ENCODE measurements around the gene SNX32. TPM values are rescaled to one million over a fixed set of nuclear protein-coding genes. Genes with fewer than 3 reads are reported as not detected.
"Not testable (repeated sequence)": the region's sequence is repeated elsewhere in the genome, so short reads cannot be mapped to it uniquely, and the experiment has no call there.

The SNX32 gene
- total RNA-seq, 4 donors from 2014 or later: 0.33 to 0.78 (median 0.41) TPM

DNA sequence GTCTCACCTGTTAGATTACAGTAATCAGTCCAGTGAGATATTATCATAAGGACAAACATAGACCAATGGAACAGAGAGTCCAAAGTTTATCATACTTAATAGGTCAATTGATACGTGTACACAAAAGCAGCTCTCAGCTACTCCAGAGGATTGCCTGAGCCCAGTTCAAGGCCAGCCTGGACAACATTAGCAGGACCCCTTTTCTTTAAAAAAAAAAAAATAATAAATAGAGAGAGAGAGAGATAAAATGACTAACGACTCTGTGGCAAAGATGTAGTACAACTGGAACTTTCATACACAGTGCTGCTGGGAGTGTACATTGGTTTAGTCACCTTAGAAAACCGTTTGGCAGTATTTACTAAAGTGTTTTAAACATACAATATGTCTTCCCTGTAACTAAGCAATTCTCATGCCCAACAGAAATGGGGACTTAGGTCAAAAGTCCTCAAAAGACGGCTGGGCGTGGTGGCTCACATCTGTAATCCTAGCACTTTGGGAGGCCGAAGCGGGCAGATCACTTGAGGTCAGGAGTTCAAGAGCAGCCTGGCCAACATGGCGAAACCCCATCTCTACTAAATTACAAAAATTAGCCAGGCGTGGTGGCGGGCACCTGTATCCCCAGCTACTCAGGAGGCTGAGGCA, 10.6 kb downstream of the SNX32 start:
- DNase-seq (ENCODE audit: extremely low spot score): no peak
- H3K9me3 ChIP-seq: no peaks in the 10 kb centered on the region
- no peaks in the 10 kb centered on the region for H3K36me3 ChIP-seq
- no peak overlapping the region for H3K27ac ChIP-seq (replicated peaks in 1 of 4)
- intact Hi-C loops (cut with DNase I): no loop called here
- TF ChIP-seq POLR2A (IDR thresholded peaks at IDR 0.05; ENCODE audit: low read depth): no peak
- H3K4me3 ChIP-seq: no peak overlapping the region
- H3K4me1 ChIP-seq: no peaks in the 10 kb centered on the region
- H3K27me3 ChIP-seq: no peaks in the 10 kb centered on the region
- 91% methylated on average over 10 of the region's 10 CpGs for WGBS

- H3K4me3 ChIP-seq: no peak overlapping the region
- intact Hi-C loops (cut with DNase I): no loop called here
- H3K27me3 ChIP-seq: no peaks in the 10 kb centered on the region
- H3K9me3 ChIP-seq: peaks cover 0 to 9% (median 3%) of the 10 kb centered on the region in 4 donors
- TF ChIP-seq POLR2AphosphoS5 (IDR thresholded peaks at IDR 0.05) (no peak), POLR2A (IDR thresholded peaks at IDR 0.05; ENCODE audit: low read depth) (no peak), EP300 (IDR thresholded peaks at IDR 0.05) (no peak)
- TF ChIP-seq, protein P1, sequence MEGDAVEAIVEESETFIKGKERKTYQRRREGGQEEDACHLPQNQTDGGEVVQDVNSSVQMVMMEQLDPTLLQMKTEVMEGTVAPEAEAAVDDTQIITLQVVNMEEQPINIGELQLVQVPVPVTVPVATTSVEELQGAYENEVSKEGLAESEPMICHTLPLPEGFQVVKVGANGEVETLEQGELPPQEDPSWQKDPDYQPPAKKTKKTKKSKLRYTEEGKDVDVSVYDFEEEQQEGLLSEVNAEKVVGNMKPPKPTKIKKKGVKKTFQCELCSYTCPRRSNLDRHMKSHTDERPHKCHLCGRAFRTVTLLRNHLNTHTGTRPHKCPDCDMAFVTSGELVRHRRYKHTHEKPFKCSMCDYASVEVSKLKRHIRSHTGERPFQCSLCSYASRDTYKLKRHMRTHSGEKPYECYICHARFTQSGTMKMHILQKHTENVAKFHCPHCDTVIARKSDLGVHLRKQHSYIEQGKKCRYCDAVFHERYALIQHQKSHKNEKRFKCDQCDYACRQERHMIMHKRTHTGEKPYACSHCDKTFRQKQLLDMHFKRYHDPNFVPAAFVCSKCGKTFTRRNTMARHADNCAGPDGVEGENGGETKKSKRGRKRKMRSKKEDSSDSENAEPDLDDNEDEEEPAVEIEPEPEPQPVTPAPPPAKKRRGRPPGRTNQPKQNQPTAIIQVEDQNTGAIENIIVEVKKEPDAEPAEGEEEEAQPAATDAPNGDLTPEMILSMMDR (IDR thresholded peaks at IDR 0.05): no peak
- H3K36me3 ChIP-seq: peaks cover 0 to 25% (median 24%) of the 10 kb centered on the region in 4 donors
- 81% methylated on average over 3 of the region's 3 CpGs for WGBS
- H3K27ac ChIP-seq (replicated peaks in 1 of 4): no peak overlapping the region
- DNase-seq (ENCODE audit: extremely low spot score): no peak
- H3K4me1 ChIP-seq: peaks cover 0 to 8% (median 2%) of the 10 kb centered on the region in 4 donors
Observed at GRCh38 chr11:65847746-65848145, 14.0 kb downstream of the SNX32 start.

DNA sequence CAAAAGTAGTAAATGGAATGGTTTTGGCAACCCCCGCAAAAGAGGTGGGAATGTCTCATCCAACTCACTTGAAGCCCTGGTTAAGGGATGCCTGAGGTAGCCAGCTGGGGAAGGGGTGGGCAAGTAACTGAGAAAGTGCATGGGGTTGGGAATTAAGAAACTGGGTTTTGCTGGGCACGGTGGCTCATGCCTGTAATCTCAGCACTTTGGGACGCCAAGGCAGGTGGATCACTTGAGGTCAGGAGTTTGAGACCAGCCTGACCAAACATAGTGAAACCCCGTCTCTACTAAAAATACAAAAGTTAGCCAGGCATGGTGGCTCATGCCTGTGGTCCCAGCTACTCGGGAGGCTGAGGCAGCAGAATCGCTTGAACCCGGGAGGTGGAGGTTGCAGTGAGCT, 14.9 kb downstream of the SNX32 start:
- 60% methylated on average over 7 of the region's 7 CpGs for WGBS
- H3K36me3 ChIP-seq: peaks cover 0 to 35% (median 34%) of the 10 kb centered on the region in 4 donors
- not testable (repeated sequence) for H3K27me3 ChIP-seq

DNA sequence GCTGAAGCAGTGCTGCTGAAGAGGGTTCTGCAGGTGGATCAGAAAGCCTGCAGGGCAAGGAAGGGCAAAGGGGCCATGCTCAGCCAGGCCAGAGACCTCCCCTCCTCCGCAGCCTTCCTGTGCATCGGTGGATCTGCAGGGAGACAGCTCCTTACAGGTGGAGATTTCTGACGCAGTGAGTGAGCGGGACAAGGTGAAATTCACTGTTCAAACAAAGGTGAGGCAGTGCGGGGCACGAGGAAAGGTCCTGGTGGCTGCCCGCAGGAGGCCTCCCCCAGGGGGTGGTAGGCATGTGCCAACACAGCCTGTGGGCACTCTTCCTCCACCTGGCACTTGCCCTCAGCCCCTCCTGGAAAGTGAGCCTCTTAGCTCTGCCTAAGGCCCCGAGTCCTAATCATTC, 15.6 kb downstream of the SNX32 start:
- WGBS: 81% methylated on average over 4 of the region's 8 CpGs

More for the DNA sequence above, 14.9 kb downstream of the SNX32 start:
- H3K9me3 ChIP-seq; intact Hi-C loops (cut with DNase I); H3K27ac ChIP-seq (replicated peaks in 1 of 4); H3K4me3 ChIP-seq; DNase-seq (ENCODE audit: extremely low spot score): not testable (repeated sequence)
- H3K4me1 ChIP-seq: peaks cover 0 to 17% (median 7%) of the 10 kb centered on the region in 4 donors

GRCh38 chr11:65849771-65850216, 16.0 kb downstream of the SNX32 start:
- Histone ChIP-seq H3K27ac (replicated peaks in 1 of 4) (no peak overlapping the region), H3K4me1 (peaks cover 2 to 28% (median 18%) of the 10 kb centered on the region in 4 donors), H3K36me3 (peaks cover 10 to 46% (median 45%) of the 10 kb centered on the region in 4 donors), H3K27me3 (no peaks in the 10 kb centered on the region), H3K9me3 (peaks cover 0 to 9% (median 3%) of the 10 kb centered on the region in 4 donors), H3K4me3 (no peak overlapping the region)
- 53% methylated on average over 16 of the region's 16 CpGs for WGBS
- no peak for DNase-seq (ENCODE audit: extremely low spot score)
- intact Hi-C loops (cut with DNase I): no loop called here
- TF ChIP-seq POLR2A (IDR thresholded peaks at IDR 0.05; ENCODE audit: low read depth) (no peak), POLR2AphosphoS5 (IDR thresholded peaks at IDR 0.05) (no peak), EP300 (IDR thresholded peaks at IDR 0.05) (no peak)
- TF ChIP-seq, protein P1 (IDR thresholded peaks at IDR 0.05): no peak

More for the DNA sequence above, 15.6 kb downstream of the SNX32 start:
- peaks cover 2 to 24% (median 14%) of the 10 kb centered on the region in 4 donors for H3K4me1 ChIP-seq
- TF ChIP-seq POLR2AphosphoS5 (IDR thresholded peaks at IDR 0.05): no peak
- DNase-seq (ENCODE audit: extremely low spot score): no peak
- intact Hi-C loops (cut with DNase I): no loop called here
- H3K9me3 ChIP-seq: peaks cover 0 to 9% (median 3%) of the 10 kb centered on the region in 4 donors
- no peaks in the 10 kb centered on the region for H3K27me3 ChIP-seq
- no peak overlapping the region for H3K4me3 ChIP-seq
- H3K27ac ChIP-seq (replicated peaks in 1 of 4): no peak overlapping the region
- peaks cover 6 to 42% (median 40%) of the 10 kb centered on the region in 4 donors for H3K36me3 ChIP-seq

DNA sequence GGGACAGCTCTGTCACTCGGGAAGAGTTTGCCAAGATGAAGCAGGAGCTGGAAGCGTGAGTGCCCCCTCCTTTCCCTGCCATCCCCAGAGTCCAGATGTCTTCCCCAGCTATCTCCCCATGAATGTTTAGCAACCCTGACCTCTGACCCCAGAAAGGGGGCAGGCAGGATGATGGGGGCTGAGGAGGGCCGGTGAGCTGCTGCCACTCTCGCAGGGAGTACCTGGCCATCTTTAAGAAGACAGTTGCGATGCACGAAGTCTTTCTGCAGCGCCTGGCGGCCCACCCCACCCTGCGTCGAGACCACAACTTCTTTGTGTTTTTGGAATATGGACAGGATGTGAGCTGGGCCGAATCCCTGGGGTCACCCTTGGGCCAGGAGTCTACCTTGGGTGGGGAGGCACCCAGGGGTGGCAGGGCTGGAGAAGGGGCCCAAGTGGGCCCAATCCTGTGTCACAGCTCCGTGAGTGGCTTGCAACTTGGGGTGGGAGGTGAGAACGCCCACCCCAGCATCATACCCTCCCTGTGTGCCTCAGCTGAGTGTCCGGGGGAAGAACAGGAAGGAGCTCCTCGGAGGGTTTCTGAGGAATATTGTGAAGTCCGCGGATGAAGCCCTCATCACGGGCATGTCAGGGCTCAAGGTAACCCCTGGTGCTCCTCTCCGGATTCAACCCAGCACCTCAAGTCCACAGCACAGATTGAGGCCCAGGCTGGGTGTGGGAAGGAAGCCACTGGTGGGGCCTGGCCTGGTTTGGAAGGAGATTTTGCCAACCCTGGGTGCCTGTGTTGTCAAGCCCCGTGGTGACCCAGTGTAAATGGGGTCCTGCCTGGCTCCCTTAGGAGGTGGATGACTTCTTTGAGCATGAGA, 16.7 kb downstream of the SNX32 start:
- peaks cover 17 to 52% (median 51%) of the 10 kb centered on the region in 4 donors for H3K36me3 ChIP-seq
- no peak overlapping the region for H3K4me3 ChIP-seq
- no peaks in the 10 kb centered on the region for H3K27me3 ChIP-seq
- TF ChIP-seq EP300 (IDR thresholded peaks at IDR 0.05): no peak
- TF ChIP-seq, protein P1 (IDR thresholded peaks at IDR 0.05): no peak
- peaks cover 6 to 35% (median 24%) of the 10 kb centered on the region in 4 donors for H3K4me1 ChIP-seq
- no peak overlapping the region for H3K27ac ChIP-seq (replicated peaks in 1 of 4)
- WGBS: 74% methylated on average over 18 of the region's 20 CpGs
- DNase-seq (ENCODE audit: extremely low spot score): no peak
- intact Hi-C loops (cut with DNase I): no loop called here
- H3K9me3 ChIP-seq: peaks cover 0 to 9% (median 3%) of the 10 kb centered on the region in 4 donors
